ENCODE results near the gene PRPF40A.
A peak's percentile ranks its signal among the peaks of the same experiment; 100 is the strongest.

Gene PRPF40A

GRCh38 chr2:152720794-152721193 lies 3.5 kb upstream of the PRPF40A start:
- H3K36me3 ChIP-seq (ENCODE audit: control insufficient read depth in 2 of 2, insufficient read depth in 1 of 2, low read length in 2 of 2) = peaks cover 4 to 42% of the 10 kb centered on the region in 2 experiments
- TF ChIP-seq ZNF121 (tag by site-specific recombination; IDR thresholded peaks at IDR 0.05) = 0 out of 2 replicates have a peak, but pooled peaks have one; percentile 23
- TF ChIP-seq ZNF423 (tag by site-specific recombination; IDR thresholded peaks at IDR 0.05) = no peak
- TF ChIP-seq ZNF16 (tag by site-specific recombination; IDR thresholded peaks at IDR 0.05; ENCODE audit: low read depth) = no peak
- TF ChIP-seq ZNF76 (tag by site-specific recombination; IDR thresholded peaks at IDR 0.05; ENCODE audit: borderline replicate concordance, low read depth) = no peak
- ChIA-PET CTCF (interaction anchor here (1.9 kb wide), 1 partner anchor 22 kb away, joined by 14 read pairs; no protein-coding TSS in a partner anchor), POLR2A (interaction anchor here (1.2 kb wide), 1 partner anchor 8 kb away, joined by 3 read pairs; no protein-coding TSS in a partner anchor)
- 0 out of 2 replicates have a peak, but pooled peaks cover 5% of the 10 kb centered on the region for H3K4me1 ChIP-seq (ENCODE audit: control insufficient read depth, insufficient read depth, low read length)
- no peak overlapping the region for H3K4me3 ChIP-seq (ENCODE audit: low read depth, low read length)
- no peaks in the 10 kb centered on the region for H3K9me3 ChIP-seq (ENCODE audit: control insufficient read depth, insufficient read depth, low read depth, low read length)
- no peak overlapping the region for H3K27ac ChIP-seq (ENCODE audit: extremely low read depth, low read depth, low read length)

DNA sequence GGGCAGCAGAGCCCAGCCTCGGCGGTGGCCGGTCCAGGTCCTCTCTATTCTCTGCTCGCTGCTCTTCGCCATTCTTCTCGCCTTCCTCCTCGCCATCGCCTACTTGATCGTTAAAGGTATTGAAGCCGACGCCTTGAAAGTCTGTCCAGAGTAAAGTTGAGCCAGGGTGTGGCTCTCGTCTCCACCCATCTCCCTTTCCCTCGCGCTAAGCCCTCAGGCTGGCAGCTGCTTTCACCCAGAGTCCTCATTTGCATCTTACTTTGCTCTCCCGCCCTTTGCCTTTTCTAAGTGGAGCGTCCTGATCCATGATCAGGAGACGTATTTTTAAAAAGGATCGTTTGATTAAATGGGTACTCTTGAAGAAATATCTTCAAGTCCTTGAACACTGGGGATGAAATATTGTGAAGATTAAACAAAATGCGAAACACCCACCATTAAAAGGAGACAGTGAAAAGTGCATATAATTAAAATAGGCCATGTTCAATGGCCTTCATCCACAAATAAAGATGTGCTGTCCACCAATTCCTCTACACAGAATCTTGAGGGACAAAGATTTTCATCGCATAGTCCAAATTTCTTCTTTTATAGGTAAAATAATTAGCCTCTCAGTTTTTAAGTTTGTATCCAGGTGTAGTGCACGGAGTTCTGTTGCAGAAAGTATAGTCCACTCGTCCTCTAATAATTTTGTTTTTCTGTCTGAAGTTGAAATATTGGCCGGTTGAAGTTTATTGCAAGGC lies 1.8 kb upstream of the PRPF40A start:
- Histone ChIP-seq H3K36me3 (ENCODE audit: control insufficient read depth in 2 of 2, insufficient read depth in 1 of 2, low read length in 2 of 2) (peaks cover 16 to 51% of the 10 kb centered on the region in 2 experiments), H3K4me1 (ENCODE audit: control insufficient read depth, insufficient read depth, low read length) (0 out of 2 replicates have a peak, but pooled peaks cover 5% of the 10 kb centered on the region), H3K27ac (ENCODE audit: extremely low read depth, low read depth, low read length) (peak overlapping the region; percentile 89), H3K4me3 (ENCODE audit: low read depth, low read length) (peak overlapping the region; percentile 100), H3K9me3 (ENCODE audit: control insufficient read depth, insufficient read depth, low read depth, low read length) (no peaks in the 10 kb centered on the region)
- ChIA-PET CTCF (interaction anchor here (0.6 to 1.9 kb wide), 2 partner anchors 24 kb away, joined by 4 to 14 read pairs; no protein-coding TSS in a partner anchor), POLR2A (interaction anchor here (0.8 kb wide), 1 partner anchor 11 kb away, joined by 3 read pairs; no protein-coding TSS in a partner anchor)
- TF ChIP-seq ZNF76 (tag by site-specific recombination; IDR thresholded peaks at IDR 0.05; ENCODE audit: borderline replicate concordance, low read depth) = 0 out of 2 replicates have a peak, but pooled peaks have one; percentile 29
- no peak for TF ChIP-seq ZNF513 (tag by site-specific recombination; IDR thresholded peaks at IDR 0.05)
- TF ChIP-seq, protein P1, sequence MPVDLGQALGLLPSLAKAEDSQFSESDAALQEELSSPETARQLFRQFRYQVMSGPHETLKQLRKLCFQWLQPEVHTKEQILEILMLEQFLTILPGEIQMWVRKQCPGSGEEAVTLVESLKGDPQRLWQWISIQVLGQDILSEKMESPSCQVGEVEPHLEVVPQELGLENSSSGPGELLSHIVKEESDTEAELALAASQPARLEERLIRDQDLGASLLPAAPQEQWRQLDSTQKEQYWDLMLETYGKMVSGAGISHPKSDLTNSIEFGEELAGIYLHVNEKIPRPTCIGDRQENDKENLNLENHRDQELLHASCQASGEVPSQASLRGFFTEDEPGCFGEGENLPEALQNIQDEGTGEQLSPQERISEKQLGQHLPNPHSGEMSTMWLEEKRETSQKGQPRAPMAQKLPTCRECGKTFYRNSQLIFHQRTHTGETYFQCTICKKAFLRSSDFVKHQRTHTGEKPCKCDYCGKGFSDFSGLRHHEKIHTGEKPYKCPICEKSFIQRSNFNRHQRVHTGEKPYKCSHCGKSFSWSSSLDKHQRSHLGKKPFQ (tag by site-specific recombination; IDR thresholded peaks at IDR 0.05) = no peak
- no peak for TF ChIP-seq ZNF19 (tag by site-specific recombination; IDR thresholded peaks at IDR 0.05; ENCODE audit: low read depth)
- TF ChIP-seq ZNF138 (tag by site-specific recombination; IDR thresholded peaks at IDR 0.05; ENCODE audit: borderline replicate concordance) = no peak
- peak; percentile 88 for TF ChIP-seq ZNF335 (tag by site-specific recombination; conservative IDR thresholded peaks at IDR 0.05)
- TF ChIP-seq ZNF747 (tag by site-specific recombination; IDR thresholded peaks at IDR 0.05) = no peak
- TF ChIP-seq, protein P2, sequence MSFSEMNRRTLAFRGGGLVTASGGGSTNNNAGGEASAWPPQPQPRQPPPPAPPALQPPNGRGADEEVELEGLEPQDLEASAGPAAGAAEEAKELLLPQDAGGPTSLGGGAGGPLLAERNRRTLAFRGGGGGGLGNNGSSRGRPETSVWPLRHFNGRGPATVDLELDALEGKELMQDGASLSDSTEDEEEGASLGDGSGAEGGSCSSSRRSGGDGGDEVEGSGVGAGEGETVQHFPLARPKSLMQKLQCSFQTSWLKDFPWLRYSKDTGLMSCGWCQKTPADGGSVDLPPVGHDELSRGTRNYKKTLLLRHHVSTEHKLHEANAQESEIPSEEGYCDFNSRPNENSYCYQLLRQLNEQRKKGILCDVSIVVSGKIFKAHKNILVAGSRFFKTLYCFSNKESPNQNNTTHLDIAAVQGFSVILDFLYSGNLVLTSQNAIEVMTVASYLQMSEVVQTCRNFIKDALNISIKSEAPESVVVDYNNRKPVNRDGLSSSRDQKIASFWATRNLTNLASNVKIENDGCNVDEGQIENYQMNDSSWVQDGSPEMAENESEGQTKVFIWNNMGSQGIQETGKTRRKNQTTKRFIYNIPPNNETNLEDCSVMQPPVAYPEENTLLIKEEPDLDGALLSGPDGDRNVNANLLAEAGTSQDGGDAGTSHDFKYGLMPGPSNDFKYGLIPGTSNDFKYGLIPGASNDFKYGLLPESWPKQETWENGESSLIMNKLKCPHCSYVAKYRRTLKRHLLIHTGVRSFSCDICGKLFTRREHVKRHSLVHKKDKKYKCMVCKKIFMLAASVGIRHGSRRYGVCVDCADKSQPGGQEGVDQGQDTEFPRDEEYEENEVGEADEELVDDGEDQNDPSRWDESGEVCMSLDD (tag by site-specific recombination; IDR thresholded peaks at IDR 0.05) = no peak
- TF ChIP-seq ZNF529 (tag by site-specific recombination; IDR thresholded peaks at IDR 0.05; ENCODE audit: insufficient replicate concordance) = no peak
- no peak for TF ChIP-seq TCF7L2 (IDR thresholded peaks at IDR 0.05; ENCODE audit: borderline replicate concordance, low read depth, low read length)
- TF ChIP-seq ZNF221 (tag by site-specific recombination; IDR thresholded peaks at IDR 0.05; ENCODE audit: borderline replicate concordance) = no peak
- TF ChIP-seq ZNF214 (tag by site-specific recombination; IDR thresholded peaks at IDR 0.05; ENCODE audit: borderline replicate concordance) = no peak
- TF ChIP-seq YY1 (tag by site-specific recombination; IDR thresholded peaks at IDR 0.05) = no peak
- no peak for TF ChIP-seq ZNF488 (tag by site-specific recombination; IDR thresholded peaks at IDR 0.05)
- 0 out of 2 replicates have a peak, but pooled peaks have one; percentile 8 for TF ChIP-seq REST (tag by site-specific recombination; IDR thresholded peaks at IDR 0.05)
- peak; percentile 83 for TF ChIP-seq PRDM1 (tag by site-specific recombination; IDR thresholded peaks at IDR 0.05)
- TF ChIP-seq ZNF350 (tag by site-specific recombination; IDR thresholded peaks at IDR 0.05) = no peak
- no peak for TF ChIP-seq ZNF311 (tag by site-specific recombination; IDR thresholded peaks at IDR 0.05; ENCODE audit: borderline replicate concordance)
- no peak for TF ChIP-seq ZNF776 (tag by site-specific recombination; IDR thresholded peaks at IDR 0.05; ENCODE audit: borderline replicate concordance)
